ENCODE measurements around the gene RSRP1. TPM values are rescaled to one million over a fixed set of nuclear protein-coding genes. Genes with fewer than 3 reads are reported as not detected.
"Not testable (repeated sequence)": the region's sequence is repeated elsewhere in the genome, so short reads cannot be mapped to it uniquely, and the experiment has no call there.

RSRP1 gene
- total and polyA plus RNA-seq, 2 of the 4 experiments (the other 2 are of a cell fraction), result 71.0 TPM

DNA sequence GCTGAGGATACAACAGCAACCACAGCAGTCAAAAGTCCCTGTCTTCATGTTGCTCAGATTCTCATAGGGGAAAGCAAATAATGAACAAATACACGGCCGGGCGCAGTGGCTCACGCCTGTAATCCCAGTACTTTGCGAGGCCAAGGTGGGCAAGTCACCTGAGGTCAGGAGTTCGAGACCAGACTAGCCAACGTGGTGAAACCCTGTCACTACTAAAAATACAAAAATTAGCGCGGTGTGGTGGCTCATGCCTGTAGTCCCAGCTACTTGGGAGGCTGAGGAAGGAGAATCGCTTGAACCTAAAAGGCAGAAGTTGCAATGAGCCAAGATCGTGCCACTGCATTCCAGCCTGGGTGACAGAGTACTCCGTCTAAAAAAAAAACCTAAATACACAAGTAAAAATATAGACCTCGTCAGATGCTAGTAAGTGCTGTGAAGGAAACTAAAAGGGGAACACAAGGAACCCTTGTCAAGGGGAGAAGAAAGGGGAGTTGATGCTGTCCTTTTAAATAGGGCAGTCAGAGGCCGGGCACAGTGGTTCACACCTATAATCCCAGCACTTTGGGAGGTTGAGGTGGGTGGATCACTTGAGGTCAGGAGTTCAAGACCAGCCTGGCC is 21.0 kb upstream of the RSRP1 start:
- H3K18ac ChIP-seq (ENCODE audit: low read depth, low read length), result peak overlapping the region; percentile 77; the same call in 1 of the 2 replicates
- DNase-seq; BruUV-seq (replicated peaks); H3K9me1 ChIP-seq (ENCODE audit: insufficient read depth, low read length); dilution Hi-C loops (cut with HindIII; ENCODE audit: low sequenced_read_pairs, unreplicated experiment); H2AK9ac ChIP-seq (replicated peaks; ENCODE audit: low read depth, low read length, poor library complexity); H2BK20ac ChIP-seq (ENCODE audit: low read depth, low read length); H3K27me3 ChIP-seq (ENCODE audit: control insufficient read depth, insufficient read depth, low read length); H3K56ac ChIP-seq (ENCODE audit: extremely low read depth, insufficient read depth, low read length); H3K36me3 ChIP-seq (ENCODE audit: control insufficient read depth, insufficient read depth, low read length); H3K9me3 ChIP-seq (ENCODE audit: control insufficient read depth, insufficient read depth, low read length); intact Hi-C loops (cut with micrococcal nuclease); H3K79me1 ChIP-seq (ENCODE audit: low read depth in 1 of 2, low read length in 2 of 2); H3K4me1 ChIP-seq (ENCODE audit: control insufficient read depth, insufficient read depth, low read length); H3K23ac ChIP-seq (ENCODE audit: low read depth, low read length); POLR2A ChIA-PET (ENCODE audit: unreplicated experiment); in situ Hi-C loops (cut with MboI; ENCODE audit: low sequenced_read_pairs); H4K20me1 ChIP-seq (ENCODE audit: insufficient read depth, low read length); ATAC-seq (ENCODE audit: low read depth); CTCF ChIA-PET; H3K14ac ChIP-seq (replicated peaks; ENCODE audit: low read depth, low read length): not testable (repeated sequence)
- H4K5ac ChIP-seq (ENCODE audit: low read depth, low read length), result peak overlapping the region; percentile 90
- peak overlapping the region; percentile 0; the same call in 1 of the 2 replicates for H3K9ac ChIP-seq (ENCODE audit: low read depth, low read length)
- peak overlapping the region; percentile 89; the same call in 1 of the 3 replicates for H2BK15ac ChIP-seq (ENCODE audit: low read depth, low read length)
- H2BK120ac ChIP-seq (ENCODE audit: low read depth, low read length), result 0 out of 2 replicates have a peak overlapping the region, but pooled peaks have one; percentile 5
- H2AK5ac ChIP-seq (ENCODE audit: low read depth, low read length), result peak overlapping the region; percentile 58; the same call in 1 of the 2 replicates
- peak overlapping the region; percentile 64 for H3K4ac ChIP-seq (ENCODE audit: low read depth, low read length)
- 0 out of 2 replicates have a peak overlapping the region, but pooled peaks have one; percentile 5 for H3K27ac ChIP-seq (ENCODE audit: insufficient read depth, low read length)
- no CpG with 5 or more reads among the region's 14 CpGs for WGBS, 2 experiments (ENCODE audit: extremely low coverage in 2 of 2, insufficient read length in 1 of 2)
- peak overlapping the region; percentile 28; the same call in 1 of the 2 replicates for H3K4me3 ChIP-seq (ENCODE audit: insufficient read depth, low read depth, low read length)
- peak overlapping the region; percentile 75 to 91 for H4K8ac ChIP-seq (ENCODE audit: low read depth in 2 of 2, low read length in 2 of 2)
- peak overlapping the region; percentile 44 for H2BK5ac ChIP-seq (ENCODE audit: low read depth, low read length, poor library complexity, severe bottlenecking)
- H3K4me2 ChIP-seq (ENCODE audit: low read depth, low read length), result peak overlapping the region; percentile 88
- peak overlapping the region; percentile 84 for H4K91ac ChIP-seq (ENCODE audit: insufficient read depth, low read depth, low read length)
- peak overlapping the region; percentile 81 for H2AFZ ChIP-seq (replicated peaks; ENCODE audit: low read length, poor library complexity)

DNA sequence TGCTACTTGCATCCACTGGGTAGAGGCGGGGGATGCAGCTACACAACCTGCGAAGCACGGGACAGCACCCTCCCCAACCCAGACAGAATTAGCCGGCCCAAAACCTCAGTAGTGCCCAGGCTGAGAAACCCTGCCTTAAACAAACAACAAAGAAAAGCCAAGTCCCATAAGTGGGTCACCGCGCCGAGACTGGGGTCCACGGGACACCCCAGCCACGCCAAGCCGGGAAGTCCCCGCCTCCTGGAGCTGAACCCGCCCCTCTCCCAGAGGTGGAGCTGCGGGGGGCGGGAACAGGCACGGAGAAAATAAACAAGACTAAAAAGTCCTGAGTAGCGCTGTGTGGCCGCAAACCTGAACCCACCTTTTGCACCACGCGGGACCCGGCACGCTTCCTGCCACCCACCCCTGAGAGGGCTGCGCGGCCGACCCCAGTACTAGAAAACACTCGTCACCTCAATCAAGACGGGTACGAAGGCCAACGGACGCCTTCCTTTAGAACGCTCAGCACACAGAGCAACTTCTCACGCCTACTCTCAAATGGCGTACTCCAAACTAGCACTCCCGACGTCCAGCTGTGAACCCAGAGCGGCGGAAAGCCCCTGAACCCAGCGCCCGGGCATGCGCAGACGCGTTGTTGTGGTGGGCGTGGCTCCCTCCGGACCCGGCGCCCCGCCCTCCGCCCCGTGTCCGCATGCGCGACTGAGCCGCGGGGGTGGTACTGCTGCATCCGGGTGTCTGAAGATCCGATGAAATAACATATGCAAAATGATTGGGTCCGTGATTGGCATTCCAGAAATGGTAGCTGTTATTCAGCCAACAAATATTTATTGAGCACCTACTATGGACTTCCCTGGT is 20.3 kb upstream of the RSRP1 start:
- dilution Hi-C loops (cut with HindIII; ENCODE audit: low sequenced_read_pairs, unreplicated experiment); POLR2A ChIA-PET (ENCODE audit: unreplicated experiment); in situ Hi-C loops (cut with MboI; ENCODE audit: low sequenced_read_pairs); H3K79me1 ChIP-seq (ENCODE audit: low read depth in 1 of 2, low read length in 2 of 2); H2BK120ac ChIP-seq (ENCODE audit: low read depth, low read length); H3K14ac ChIP-seq (replicated peaks; ENCODE audit: low read depth, low read length); BruUV-seq (replicated peaks); H2BK20ac ChIP-seq (ENCODE audit: low read depth, low read length); CTCF ChIA-PET; H3K23ac ChIP-seq (ENCODE audit: low read depth, low read length); H3K9me1 ChIP-seq (ENCODE audit: insufficient read depth, low read length); H3K9me3 ChIP-seq (ENCODE audit: control insufficient read depth, insufficient read depth, low read length); H3K27me3 ChIP-seq (ENCODE audit: control insufficient read depth, insufficient read depth, low read length); H3K4me1 ChIP-seq (ENCODE audit: control insufficient read depth, insufficient read depth, low read length); H4K20me1 ChIP-seq (ENCODE audit: insufficient read depth, low read length); H2AK9ac ChIP-seq (replicated peaks; ENCODE audit: low read depth, low read length, poor library complexity); intact Hi-C loops (cut with micrococcal nuclease); H3K36me3 ChIP-seq (ENCODE audit: control insufficient read depth, insufficient read depth, low read length): not testable (repeated sequence)
- Histone ChIP-seq H3K27ac (ENCODE audit: insufficient read depth, low read length) (peak overlapping the region; percentile 89), H2AFZ (replicated peaks; ENCODE audit: low read length, poor library complexity) (peak overlapping the region; percentile 81), H3K4me2 (ENCODE audit: low read depth, low read length) (peak overlapping the region; percentile 88), H3K4me3 (ENCODE audit: insufficient read depth, low read depth, low read length) (peak overlapping the region; percentile 86), H2BK15ac (ENCODE audit: low read depth, low read length) (peak overlapping the region; percentile 89; the same call in 1 of the 3 replicates), H2BK5ac (ENCODE audit: low read depth, low read length, poor library complexity, severe bottlenecking) (peak overlapping the region; percentile 94), H4K91ac (ENCODE audit: insufficient read depth, low read depth, low read length) (peak overlapping the region; percentile 84), H3K4ac (ENCODE audit: low read depth, low read length) (peak overlapping the region; percentile 75), H2AK5ac (ENCODE audit: low read depth, low read length) (peak overlapping the region; percentile 58; the same call in 1 of the 2 replicates), H4K5ac (ENCODE audit: low read depth, low read length) (peak overlapping the region; percentile 90), H3K18ac (ENCODE audit: low read depth, low read length) (peak overlapping the region; percentile 87), H3K56ac (ENCODE audit: extremely low read depth, insufficient read depth, low read length) (peak overlapping the region; percentile 71), H3K9ac (ENCODE audit: low read depth, low read length) (peak overlapping the region; percentile 95), H4K8ac (ENCODE audit: low read depth in 2 of 2, low read length in 2 of 2) (peak overlapping the region; percentile 75 to 91)
- ATAC-seq (ENCODE audit: low read depth) (peak; percentile 93), DNase-seq (peak; percentile 72)
- WGBS, 2 experiments (ENCODE audit: extremely low coverage in 2 of 2, insufficient read length in 1 of 2), result 0% methylated on average over 5 of the region's 56 CpGs; no CpG with 5 or more reads in 1 of the 2 experiments
